Measurements from ENCODE around the gene SMIM20.

SMIM20 gene

DNA sequence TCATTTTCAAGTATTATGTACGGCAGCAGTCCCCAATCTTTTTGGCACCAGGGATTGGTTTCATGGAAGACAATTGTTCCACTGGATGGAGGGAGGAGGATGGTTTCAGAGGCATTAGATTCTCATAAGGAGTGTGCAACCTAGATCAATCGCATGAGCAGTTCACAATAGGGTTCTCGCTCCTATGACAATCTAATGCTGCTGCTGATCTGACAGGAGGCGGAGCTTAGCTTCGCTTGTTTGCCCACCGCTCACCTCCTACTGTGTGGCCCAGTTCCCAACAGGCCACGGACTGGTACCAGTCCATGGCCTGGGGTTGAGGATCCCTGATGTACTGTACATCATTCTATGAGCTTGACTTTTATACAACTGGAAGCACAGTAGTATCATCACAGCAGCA lies 48.4 kb downstream of the SMIM20 start:
- DNase-seq = no peak

- DNase-seq = no peak
These were observed 51.6 kb downstream of the SMIM20 start for GRCh38 chr4:25965629-25966028.

DNA sequence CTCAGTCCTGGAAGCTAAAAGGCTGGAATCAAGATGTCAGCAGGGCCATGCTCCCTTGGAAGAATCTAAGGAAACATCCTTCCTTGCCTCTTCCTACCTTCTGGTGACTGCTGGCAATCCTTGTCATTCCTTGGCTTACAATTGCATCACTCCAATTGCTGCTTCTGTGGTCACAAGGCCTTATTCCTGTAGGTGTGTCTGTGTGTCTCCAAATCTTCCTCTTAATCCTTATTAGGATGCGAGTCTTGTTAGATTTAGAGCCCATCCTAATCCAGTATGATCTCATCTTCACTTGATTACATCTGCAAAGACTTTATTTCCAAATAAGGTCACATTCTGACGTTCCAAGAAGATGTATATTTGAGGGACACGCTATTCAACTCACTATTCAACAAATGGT lies 52.2 kb downstream of the SMIM20 start:
- DNase-seq = no peak

GRCh38 chr4:25969374-25970155 lies 55.5 kb downstream of the SMIM20 start:
- DNase-seq = no peak

DNA sequence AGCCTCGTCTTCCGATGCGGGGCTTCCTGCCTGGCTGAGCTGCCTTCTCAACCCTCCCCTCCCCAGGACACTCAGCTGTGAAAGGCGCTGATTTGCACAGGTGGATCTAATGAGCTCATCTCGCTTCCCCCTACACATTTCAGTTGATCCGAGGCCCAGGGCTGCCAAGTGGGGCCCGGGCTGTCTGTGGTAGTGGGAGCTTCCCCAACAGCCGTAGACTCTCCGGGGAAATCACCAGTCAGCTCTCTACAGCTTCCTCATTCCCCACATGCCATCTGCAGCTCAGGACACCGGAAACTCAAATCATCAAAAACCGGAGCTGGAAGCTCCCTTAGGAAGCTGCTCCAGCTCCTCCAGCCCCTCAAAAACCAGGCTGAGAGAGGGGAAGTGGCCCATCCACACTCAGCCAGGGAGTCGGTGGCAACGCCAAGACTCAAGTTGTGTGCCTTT lies 56.2 kb downstream of the SMIM20 start:
- no peak for DNase-seq

- DNase-seq = no peak
These were observed 56.8 kb downstream of the SMIM20 start for GRCh38 chr4:25970691-25971432.

DNA sequence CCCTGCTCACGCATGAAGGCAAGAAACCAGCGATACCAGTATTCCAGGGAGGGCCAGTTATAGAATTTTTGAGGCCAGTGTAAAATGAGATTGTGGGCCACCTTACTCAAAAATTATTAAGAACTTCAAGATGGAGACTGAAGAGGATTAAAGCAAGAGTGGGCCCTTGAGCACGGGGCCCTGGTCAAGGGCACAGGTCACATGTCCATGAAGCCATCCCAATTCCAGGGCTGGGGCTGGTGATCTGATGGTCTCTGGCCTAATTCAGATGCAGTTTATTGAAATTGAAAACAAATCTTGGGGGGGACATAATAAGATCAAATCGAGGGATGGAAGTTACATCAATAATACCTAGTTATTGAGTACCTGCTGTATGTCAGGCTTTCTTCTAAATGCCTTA lies 58.3 kb downstream of the SMIM20 start:
- no peak for DNase-seq

DNA sequence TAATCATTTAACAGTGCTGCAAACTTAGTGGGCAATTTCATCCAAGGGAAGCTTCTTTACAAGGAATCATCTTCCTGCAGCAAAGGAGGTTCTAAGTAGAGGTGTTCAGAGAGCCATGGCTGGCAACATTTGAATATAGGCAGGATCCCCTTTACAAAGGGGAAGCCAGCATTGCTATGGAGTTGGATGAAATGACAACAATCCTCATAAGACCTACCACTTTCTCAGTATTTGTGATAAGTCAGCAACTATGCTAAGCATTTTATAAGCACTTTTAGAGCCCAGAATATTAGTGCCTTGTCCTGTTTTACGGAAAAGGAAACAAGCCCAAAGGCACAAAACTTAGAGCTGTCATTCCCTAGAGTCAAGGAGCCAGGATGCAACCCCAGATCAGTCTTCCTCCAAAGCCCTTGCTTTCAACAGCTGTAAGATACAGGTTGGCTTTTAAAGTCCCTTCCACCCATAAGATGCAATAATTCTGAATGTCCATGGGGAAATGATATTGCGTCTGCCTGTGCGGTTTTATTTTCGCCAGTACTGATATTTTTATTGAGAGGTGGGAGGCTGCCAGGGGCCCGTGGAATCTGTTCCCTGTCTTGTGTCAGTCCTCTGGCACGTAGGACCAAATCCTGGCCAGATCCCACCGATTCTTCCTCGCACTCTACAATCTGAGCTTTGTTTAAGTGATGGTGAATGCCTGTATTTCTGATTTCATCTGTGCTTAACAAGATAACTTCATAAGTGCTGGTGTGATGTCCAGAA lies 59.1 kb downstream of the SMIM20 start:
- no peak for DNase-seq

DNA sequence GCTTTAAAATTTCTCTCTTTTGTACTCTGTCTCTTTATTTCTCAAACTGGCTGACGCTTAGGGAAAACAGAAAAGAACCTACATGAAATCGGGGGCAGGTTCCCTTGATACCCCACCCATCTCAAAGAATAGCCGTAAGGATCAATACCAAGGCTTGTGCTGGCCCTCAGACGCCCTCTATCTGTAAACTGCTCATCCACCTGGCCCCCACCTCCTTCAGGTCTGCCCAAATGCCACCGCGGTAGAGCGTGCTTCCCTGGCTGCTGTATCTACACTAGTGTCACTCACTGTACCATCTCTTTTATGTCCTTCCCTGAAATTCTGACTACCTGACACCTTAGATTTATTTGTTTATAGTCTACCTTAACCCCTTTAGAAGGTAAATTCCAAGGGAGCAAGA lies 62.8 kb downstream of the SMIM20 start:
- DNase-seq = no peak

DNA sequence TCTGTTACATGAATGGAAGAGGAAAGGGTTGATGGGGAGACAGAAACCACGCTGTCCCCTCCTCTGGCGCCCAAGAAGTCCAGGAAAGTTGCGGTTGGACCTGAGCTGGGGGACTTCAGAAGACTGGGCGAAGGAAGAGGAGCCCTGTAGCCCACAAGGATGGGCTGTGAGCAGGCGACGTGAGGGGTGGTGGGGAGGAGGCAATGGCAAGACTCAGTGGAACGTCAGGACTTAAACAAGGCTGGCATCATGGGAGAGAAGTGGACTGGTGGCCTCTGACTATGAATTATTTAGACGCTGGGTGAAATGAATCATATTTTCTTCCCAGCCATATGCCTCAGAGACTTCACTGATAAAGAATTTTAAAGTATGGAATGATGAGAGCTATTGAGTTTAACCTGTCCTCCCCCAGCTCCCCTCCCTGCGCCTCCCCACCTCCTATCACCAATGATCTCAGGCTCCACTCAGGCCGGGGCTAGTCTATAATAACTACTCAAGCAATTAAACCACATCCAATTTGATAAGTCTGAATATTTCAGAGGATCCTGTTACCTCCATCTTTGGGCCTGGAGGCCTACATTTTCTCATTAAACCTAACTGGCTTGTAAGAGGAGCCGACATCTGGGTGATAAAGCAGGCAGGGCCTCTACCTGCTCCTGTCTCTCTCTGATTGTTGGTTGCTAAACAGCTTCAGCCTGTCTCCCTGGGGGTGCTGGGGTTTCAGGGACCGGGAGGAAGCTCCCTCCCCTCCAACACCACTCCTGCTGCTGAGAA lies 63.6 kb downstream of the SMIM20 start:
- DNase-seq = no peak

DNA sequence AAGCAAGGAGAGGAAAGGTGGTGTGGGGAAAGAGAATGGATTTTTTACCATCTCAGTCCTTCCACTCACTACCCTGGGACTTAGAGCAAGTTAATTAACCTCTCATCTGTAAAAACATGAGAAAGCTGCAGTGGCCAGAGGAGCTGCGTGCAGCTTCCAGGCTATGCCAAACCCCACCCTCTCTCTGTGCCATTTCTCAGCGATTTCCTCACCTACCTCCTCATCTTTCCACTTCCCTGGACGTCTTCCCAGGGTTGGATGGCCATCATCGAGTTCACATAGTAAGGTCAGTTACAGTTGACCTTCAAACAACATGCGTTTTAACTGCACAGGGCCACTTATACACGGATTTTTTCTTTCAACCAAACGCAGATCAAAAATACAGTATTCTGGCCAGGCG lies 64.3 kb downstream of the SMIM20 start:
- DNase-seq = no peak

All from stimulated activated CD4-positive, alpha-beta T cell treated with anti-CD3 and anti-CD28 coated beads, Interleukin-4, amount 100 ng/mL, for 1 hour (primary cell).